Measurements from ENCODE around the gene F2R.

F2R gene

DNA sequence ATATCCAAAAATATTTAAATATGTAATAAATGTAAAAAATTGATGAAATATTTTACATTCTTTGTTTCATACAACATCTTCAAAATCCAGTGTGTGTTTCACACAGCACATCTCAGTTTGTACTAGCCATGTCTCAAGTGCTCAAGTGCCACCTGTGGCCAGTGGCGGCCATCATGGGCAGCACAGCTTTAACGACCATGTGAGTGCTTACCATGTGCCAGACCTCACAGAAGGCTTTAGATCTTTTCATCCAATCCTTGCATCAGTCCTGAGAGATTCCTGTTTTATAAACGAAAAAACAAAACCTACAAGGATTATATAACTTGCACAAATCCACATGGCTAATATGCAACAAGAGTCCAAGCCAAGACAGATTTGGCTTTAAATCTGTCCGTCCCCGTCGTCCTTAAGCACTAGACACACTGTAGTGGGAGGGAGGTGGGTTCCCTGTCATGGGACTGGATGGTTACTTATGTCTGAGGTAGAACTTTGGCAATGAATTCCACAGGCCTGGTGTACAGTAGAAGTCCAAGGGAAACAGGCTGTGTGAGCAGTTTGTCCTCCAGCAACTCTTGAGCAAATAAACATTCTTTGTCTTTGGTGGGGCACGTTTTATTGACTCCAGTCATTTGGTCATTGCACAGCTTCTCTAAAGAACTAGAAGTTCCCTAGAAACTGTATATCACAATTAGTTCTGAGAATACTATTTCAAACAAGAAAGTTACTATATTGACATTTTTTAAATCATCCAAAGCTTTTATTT, 25.0 kb upstream of the F2R start:
- DNase-seq, result no peak

DNA sequence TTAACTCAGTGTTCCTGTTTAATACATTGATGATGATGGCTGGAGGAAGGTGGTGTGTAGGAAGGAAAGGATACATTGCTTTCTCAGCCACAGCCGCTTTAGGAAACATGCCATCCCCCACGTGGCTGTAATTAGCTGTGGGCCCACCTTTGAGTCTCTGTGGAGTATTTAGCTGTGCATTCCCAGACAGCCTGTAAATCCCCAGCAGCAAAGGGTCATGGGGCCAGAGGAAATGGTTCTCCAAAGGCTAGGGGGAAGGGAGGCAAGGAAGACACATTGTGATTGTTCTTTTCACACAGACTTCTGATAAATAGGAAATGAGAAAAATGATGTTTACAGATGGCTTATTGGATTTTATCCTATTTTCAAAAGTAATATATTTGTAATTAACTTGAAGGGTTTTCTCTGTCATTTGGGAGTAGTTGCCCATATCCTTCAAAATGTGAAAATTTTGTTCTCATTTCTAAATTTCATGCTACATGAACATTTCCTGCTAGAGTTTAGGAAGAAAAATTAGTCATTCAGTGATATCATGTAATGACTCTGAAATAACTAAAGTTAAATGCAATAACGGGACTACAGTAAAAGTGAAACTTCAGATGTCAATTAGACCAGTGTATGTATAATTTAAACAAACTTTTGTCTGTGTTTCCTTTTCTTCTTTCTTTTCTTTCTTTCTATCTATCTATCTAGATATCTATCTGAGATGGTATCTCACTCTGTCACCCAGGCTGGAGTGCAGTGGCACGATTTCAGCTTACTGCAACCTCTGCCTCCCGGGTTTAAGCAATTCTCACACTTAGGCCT, 24.3 kb upstream of the F2R start:
- no peak for DNase-seq

DNA sequence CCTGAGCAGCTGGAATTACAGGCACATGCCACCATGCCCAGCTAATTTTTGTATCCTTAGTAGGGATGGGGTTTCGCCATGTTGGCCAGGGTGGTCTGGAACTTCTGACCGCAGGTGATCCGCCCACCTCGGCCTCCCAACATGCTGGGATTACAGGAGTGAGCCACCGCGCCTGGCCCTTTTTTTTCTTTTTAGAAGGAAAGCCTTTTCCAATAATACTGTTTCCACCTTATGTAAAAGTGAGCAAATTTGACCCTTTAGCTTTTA, 23.7 kb upstream of the F2R start:
- no peak for DNase-seq

DNA sequence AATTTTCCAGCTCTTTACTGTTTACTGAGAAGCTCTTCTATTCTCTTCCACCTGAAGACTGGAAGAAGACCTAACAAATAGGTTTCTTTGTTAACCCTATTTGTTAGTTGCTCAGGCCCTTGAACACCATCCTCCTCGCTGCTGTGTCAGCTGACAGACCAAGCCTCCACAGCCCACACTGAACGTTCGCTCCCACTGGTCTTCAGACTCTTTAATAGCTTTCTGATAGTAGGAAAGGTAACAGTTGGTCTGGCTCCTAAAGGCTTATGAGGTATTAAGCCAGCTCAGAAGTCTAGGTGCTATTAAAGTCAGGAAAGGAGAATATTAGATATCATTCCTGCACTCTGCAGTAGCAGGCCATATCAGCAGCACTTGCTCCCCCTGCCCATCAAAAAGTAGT, 23.3 kb upstream of the F2R start:
- no peak for DNase-seq

DNA sequence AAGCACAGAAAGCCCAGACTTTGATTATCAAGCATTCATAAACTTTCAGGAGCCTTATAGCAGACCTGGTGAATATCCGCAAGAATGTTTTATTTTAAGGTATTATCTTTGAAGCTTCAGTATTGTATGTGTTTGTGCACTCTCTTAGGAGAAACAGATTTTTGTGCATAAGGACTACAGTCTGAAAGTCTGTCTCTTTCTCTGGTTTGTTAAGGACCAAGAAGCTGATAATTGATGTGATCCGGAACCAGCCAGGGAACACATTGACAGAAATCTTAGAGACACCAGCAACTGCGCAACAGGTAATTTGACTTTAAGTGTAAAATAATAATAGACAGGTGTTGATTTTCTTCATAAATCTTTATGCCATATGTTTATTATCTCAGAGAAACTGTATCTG, 22.8 kb upstream of the F2R start:
- no peak for DNase-seq

DNA sequence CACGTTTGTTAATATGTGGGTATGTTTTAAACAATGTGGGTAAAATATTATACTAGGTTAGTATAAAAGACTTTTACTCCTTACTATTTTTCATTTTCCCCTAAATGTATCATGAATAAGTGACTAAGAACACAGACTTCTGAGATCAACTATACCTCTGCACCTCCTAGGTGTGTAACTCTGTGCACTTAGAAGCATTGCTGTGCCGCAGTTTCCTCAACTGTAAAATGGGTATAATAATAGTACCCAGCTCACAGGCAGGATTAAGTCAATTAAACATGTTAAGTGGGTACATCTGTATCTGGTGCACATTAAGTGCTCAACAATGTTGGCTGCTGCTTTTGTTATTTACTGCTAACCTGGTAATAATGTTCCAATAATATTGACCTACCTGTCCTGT, 21.6 kb upstream of the F2R start:
- DNase-seq, result no peak

DNA sequence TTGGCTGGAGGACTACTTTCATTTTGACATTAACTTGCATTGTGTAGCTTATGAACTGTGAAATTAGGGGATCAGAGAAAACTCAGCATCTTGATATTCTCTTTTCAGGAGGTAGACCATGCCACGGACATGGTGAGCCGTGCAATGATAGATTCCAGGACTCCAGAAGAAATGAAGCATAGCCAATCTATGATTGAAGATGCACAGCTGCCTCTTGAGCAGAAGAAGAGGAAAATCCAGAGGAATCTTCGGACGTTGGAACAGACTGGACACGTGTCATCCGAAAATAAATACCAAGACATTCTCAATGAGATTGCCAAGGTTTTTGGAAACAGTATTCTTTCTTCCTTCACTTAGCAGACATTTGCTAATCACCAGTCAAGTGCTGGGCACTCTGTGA, 20.6 kb upstream of the F2R start:
- DNase-seq, result no peak

DNA sequence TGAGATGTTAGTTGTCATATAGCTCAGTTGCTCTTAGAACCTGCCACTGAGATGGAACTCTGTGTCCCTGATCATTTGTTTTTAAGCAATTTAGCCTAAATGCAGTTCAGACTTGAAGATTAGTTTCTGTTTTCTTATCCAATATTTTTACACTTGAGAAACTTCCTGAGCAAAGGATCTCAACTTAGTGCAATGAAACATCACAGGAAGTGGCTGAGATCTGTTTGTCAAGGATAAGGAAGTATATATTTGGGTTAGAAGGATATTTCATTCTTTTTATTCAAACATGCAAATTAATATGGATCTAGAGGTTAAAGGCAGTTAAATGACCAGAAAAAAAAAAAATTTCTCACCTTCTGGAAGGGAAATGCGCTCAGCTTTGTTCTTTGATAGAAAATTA, 19.7 kb upstream of the F2R start:
- no peak for DNase-seq

DNA sequence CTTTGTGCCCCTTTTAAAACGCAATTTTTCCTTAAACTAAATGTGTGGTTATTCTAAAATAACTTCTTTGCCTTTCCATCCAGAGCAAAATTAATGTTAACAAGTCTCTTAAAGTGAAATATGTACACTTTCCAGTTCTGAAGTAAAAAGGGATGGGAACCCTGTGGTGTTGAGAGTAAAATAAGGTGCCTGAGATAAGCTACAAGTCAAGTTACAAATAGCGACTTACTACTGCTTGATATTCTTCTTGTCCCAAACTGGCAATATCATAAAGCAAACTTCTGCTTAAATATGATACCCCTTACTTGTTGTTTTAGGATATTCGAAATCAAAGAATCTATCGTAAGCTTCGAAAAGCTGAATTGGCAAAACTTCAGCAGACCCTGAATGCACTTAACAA, 18.3 kb upstream of the F2R start:
- DNase-seq, result no peak

DNA sequence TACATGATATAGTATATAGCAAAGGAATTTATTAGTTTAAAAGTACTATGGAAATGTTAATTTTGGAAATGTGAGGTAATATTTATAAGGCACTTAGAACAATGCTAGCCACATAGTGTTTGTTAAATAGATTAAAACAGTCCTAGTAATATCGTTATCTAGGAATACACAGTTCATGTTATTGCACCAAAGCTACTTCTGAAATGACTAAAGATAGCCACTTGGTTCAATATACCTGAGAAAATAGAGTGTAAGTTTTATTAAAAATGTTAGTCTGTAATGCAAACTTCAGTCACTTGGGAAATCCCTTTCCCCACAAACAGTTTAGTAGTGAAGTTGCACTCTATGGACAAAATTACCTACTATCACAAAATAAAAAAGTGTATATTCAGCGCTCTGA, 15.4 kb upstream of the F2R start:
- no peak for DNase-seq

DNA sequence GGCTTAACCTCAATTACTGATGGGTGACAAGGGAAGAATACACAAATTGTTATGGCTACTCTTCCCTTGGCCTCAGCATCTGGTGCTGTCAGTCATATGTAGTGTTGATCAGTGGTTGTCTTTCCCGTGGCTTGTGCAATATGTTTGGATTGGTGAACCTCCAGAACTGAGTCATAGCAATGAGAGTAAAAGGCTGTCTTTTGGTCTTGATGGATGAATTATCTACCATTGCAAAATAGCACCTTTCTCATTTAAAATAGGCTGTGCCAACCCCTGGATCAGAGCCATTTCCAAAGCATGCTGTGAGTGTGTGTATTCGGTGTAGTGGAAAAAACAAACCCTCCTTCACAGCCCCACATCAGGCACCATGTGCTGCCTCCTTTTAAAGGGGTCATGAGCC, 14.6 kb upstream of the F2R start:
- no peak for DNase-seq

DNA sequence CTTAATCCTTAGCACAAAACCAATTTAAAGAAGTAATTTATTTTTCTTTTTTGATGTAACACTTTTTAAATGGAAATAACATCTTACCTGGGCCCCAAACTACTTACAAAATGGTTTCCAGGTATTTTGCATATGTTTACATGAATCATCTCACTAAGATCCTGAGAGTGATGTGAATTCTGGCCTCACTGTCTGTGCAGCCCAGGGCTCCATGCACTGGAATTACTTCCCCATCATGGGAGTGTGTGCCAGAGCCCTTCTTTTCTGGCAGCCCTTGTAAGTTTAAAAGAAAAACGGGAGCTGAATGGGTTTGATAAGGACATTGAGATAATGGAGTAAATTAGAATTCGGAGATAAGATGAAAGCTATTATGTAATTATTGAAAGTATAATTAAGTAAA, 12.2 kb upstream of the F2R start:
- DNase-seq, result no peak

DNA sequence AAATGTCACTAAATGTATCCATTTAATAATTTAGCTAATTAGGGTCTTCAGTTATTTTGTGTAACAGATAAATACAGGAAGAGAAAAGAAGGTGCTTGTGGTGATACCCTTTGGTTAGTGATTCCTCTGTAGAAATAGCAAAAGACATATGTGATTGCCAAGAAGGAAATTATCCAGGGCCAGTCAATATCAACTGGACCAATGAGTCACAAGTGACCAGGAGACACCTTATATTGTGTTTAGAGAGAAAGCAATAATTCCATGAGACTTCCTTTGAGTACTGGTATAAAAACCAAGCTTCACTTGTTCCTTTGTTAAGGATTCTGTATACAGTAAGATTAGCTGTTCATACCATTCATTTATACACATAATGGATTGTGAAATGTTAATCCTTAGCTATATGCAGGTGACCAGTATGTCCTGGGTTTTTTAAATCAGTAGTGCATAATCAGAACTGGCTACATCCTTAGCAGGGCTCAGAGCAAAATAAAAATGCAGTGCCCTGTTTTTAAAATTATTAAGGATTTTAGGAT, 11.7 kb upstream of the F2R start:
- no peak for DNase-seq

DNA sequence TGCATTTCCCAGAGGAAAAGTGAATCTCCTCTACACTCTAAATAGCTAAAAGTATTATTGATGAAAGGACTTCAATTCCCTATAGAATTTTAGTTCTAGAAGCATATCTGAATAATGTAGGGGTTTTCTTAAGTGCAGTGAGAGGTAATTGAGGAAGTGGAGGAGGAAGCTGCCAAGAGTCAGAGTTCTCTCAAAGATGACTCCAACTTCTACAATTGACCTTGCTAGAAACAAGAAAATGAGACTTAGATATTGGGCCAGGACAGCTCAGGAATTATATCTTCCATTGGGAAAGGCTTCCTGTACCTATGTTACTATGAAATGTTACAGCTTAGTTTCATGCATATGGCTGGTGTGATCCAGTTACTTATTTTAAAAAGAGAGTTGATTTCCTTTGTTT, 10.4 kb upstream of the F2R start:
- no peak for DNase-seq

DNA sequence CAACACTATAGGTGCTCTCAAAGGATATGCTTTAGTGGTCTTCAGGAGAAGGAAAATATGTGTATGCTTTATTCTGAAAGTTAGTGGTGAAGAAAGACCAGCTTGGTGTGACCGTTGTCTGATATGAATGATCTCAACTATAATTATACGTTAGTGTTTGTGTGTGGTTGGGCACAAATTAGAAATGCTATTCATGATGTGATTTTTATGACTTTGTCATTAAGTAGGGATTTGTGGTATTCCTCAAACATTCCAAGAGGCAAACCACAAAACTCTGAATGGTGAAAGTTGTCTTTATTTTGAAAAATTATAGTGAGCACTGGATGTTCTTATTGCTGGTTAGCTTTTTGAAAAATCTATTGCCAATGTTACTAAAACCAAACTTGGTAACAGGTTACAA, 6.2 kb upstream of the F2R start:
- DNase-seq, result no peak

DNA sequence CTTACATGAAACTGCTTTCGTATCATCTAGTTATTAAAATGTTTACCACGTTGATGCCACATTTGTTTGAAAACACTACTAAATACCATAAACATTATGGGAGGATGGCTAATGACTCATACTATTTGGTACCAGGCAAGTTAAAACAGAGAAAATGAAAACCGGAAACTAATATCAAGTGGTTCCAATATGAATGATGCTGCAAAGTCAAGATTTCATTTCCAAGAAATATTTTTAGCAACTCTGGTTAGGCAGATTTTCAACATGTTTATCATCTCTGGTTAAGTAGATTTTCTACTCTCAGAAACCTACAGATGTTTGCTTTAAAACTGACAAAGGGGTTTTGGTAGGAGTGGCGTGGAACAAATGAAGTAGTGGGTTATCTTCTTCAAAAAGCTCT, 4.9 kb upstream of the F2R start:
- no peak for DNase-seq

DNA sequence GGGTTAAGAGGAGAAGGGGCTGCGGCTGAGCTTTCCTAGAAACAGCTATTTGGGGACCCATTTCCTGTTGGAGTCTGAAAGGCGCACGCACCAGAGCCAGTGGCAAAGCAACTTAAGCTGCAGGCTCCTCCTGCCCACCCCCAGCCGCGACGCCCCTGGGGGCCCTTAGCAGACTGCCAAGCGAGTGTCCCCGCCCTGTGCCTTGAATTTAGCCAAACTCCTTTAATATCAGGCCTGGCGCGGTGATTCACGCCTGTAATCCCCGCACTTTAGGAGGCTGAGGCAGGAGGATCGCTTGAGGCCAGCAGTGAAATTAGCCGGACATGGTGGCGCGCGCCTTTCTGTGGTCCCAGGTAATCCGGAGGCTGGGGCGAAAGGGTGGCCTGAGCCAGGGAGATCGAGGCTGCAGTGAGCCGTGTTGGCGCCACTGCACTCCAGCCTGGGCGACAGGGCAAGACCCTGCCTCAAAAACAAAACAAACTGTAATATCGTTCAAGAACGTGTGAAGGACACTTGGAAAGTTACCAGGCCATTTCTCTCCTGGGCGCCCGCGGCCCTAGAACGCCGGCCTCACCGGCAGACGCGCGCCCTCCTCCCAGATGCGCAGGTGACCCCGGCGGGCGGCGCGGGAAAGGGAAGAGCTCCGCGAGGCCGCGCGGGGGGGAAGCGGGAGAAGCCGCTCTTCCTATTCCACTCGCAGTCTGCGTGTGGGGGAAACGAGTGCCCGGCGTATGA, 1.0 kb upstream of the F2R start:
- DNase-seq, result no peak

DNA sequence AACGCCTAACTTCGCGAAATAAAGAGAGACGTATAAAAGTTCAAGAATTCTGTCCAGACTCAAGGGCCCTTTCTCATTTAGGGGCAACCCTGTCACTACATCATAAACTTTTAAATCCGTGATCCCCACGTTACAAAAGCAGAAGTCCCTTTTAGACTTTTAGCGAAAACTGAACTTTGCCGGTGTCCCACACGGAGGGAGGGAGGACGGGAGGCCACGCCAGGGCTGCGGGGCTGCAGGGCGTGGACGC, 515 bp upstream of the F2R start:
- peak; percentile 38 for DNase-seq

DNA sequence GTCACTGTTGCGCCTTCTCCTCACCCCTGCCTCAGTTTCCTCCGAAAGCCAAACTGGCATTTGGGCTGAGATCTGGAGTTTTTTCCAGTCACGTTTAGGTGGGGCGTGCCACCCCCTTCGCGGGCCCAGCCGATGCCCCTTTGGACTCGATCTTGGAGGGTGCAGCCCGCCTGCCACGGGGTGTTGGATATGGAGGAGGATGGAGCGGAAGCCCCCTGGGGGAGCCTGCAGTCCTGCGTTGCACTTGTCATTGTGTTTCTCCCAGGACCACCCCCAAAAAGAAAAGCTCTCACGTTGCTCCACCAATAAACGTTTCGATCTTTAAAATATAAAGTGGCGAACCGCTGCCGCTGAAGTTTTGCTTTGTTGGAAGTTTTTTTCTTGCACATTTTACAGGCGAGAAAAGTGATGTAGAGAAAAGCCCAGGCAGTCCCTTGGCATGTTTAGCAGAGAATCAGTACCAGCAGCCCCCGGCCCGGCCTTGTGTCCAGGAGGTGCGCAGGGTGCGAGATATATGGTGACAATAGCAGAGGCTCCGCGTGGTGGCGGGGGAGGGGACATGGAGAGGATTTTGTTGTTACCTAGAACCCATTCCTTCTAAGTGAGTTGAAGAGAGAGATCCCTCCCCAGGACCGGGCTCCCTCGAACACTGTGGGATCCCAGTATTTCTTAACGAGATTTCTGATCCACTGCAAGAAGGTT, 681 bp downstream of the F2R start:
- DNase-seq, result no peak

DNA sequence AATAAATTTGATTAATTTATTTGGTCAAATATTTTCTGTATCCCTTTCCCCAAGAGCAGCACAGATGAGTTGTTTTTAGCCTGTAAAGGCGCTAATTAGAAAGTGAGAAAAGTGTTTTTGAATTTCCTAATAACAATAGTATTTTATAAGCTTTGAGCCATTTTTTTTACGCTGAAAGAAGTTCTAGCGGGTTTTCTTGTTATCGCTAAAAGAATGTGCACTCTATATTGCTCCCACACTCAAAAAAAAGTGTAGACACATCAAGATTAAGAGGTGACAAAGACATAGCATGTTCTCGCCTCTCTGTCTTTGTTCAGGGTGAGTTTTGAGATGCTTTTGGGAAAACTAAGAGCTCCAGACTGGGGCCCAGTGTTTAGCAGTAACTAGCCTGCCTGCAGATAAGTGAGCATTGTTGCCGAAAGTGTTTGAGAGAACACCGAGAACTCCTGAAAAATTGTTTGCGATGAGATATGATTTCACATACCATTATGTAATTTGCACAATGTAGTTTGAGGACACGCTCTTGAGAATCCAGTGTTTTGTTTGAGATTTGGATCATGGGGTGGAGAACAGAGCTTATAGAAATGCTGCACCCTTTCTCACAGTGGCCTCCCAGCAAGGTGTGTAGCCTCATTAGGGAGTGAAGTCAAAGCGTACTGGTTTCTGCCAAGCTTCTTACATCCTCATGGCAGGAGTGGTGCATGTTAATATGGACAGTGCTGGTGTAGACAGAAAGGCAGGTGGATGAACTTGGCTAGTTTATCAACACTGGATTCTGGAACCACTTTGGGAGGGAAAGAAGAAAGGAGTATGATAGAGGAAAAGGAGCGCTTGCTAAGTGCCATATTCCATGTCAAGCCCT, 1.5 kb downstream of the F2R start:
- no peak for DNase-seq

DNA sequence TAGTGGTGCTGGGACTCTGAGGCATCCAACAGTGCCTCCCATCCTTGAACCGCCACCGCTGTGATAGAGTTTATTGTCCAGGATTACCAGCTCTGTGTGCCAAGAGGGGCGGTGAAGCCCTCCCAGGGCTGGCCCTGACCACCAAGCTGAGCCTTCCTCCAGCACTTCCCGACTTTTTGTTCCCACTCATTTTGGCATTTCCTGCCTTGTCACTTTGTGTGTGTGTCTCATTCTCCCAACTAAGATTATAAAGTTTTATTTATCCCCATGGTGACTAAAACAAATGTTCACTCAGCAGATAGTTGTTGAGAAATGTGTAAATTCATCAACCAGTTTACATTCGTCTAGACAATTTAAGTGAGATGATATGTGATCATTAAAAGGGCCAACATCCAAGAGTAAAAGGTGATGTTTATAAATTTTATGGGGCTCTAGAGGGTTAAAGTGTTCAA, 2.5 kb downstream of the F2R start:
- no peak for DNase-seq

DNA sequence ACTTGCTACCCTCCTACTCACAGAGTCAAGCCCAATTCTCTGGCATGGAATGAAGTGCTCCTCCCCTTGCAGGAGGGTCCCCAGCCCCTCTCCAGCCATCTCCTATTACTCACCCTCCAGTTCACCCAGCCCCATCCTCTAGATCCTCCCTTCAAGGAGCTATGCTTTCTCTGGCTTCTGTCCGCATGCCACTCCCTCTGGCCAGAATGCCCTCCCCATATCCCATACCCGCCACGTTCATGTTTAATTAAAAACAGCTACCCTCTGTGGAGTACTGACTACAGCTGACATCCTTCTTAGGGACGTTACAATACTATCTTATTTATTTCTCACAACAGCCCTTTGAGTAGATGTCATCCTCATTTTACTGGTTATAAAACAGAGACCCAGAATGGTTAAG, 3.0 kb downstream of the F2R start:
- DNase-seq, result no peak

All from GDM1 (cell line).